Measurements from ENCODE around the gene METAP1.

DNA sequence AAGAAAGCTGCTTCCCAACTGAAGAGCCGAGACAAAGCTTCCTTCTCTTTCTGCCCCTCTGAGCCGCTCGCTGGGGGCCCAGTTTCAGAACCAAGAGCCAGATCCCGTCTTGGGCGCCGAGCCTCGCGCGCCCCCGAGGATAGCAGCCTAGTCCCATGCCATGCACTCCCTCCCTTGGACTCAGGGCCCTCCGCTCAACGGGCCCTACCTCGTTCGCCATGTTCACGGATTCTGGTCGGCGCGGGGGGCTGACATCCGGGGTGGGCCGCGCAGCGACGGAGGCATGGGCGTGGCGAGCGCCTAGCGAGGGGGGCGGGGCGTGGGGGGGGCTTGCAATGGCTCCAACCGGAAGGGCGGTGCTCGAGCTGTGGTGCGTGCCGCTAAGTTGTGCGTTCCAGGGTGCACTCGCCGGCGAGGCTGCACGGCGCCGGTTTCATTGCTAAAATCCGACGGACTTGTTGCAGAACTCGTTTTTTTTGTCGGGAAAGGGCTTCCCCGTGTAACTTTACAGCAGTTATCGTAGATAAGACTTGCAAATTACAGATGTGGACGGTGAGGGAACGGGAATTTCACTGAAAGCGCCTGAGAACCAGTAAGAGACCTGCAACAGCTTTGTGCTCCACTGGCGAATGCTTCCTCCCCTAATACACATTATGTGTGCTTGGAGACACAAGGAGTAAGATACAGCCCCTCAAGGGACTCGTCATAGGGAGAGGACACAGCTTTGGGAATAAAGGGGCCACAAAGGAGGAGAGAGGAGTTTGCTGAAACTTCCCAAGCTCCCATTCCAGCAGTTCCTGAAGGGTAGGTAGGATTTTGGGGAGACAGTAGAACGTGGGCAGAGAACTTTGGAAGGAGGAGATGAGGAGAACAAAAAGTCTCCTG lies 93.2 kb downstream of the METAP1 start, which contains the start of gene ADH5:
- no peak for TF ChIP-seq CTCF (IDR thresholded peaks at IDR 0.05; ENCODE audit: low read depth, low read length, poor library complexity, severe bottlenecking)
- TF ChIP-seq EZH2phosphoT487 (IDR thresholded peaks at IDR 0.05; ENCODE audit: borderline replicate concordance, low read length): no peak

Data from DOHH2 (cell line).